HEK293T (cell line): ENCODE data around the gene HRH4.

ENCODE experiments used
- BHLHE40 ChIP-seq: fragments of 450-650 bp; IDR thresholded peaks from 2 replicates; pipeline ENCODE4 v1.6.1; 2016; ENCODE audit warnings: mild to moderate bottlenecking, moderate library complexity, borderline replicate concordance
- FOXK2 ChIP-seq: fragments of 450-650 bp; IDR thresholded peaks from 2 replicates; pipeline ENCODE4 v1.6.1; 2016; ENCODE audit warnings: mild to moderate bottlenecking
- LEF1 ChIP-seq: fragments of 450-650 bp; IDR thresholded peaks from 2 replicates; pipeline ENCODE4 v1.6.1; 2017; ENCODE audit warnings: mild to moderate bottlenecking, borderline replicate concordance
- SP1 ChIP-seq: fragments of 450-650 bp; IDR thresholded peaks from 2 replicates; pipeline ENCODE4 v1.6.1; 2017

DNA sequence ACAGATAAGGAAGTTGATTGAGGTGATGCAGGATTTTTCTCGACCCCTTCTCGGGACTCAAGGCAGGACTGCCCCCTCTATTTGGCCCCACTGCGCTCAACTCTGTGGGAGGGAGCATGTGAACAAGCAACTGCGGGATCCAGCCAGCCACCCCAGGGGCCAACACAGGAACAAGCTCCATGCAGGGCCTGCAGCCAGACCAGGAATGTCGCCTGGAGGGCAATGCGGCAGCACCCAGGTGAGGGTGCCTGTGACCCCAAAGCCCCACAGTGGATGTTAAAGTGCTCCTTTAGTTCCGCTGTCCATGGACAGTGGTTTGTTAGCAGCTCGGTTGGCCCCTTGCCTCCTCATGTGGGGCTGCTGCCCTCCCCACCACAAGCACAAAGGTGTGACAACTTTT is 57.1 kb downstream of the HRH4 start:
- TF ChIP-seq BHLHE40 (no peak), FOXK2 (no peak), LEF1 (no peak), SP1 (no peak)
